Stomach (tissue), 4 donors: ENCODE results near the gene TBX21.

ENCODE experiments used
- CTCF ChIP-seq, 7 experiments: fragments of 450-650 bp in 4 of 7; fragments of 200-600 bp in 3 of 7; sonication (generic) in 3 of 7; IDR thresholded peaks; one replicate each; pipeline ENCODE4 v1.5.1; 2016 to 2019; ENCODE audit warnings: antibody characterized with exemption in 7 of 7, control low read depth in 2 of 7, mild to moderate bottlenecking in 1 of 7
- EP300 ChIP-seq: sonication (generic); formaldehyde crosslinking; IDR thresholded peaks from one replicate; pipeline ENCODE4 v1.6.1; 2017; ENCODE audit warnings: antibody characterized with exemption
- POLR2A ChIP-seq, 4 donors: fragments of 450-650 bp; IDR thresholded peaks; one replicate each; pipeline ENCODE4 v1.6.1; 2016; ENCODE audit warnings: antibody characterized with exemption in 4 of 4, control low read depth in 2 of 4, mild to moderate bottlenecking in 1 of 4, moderate library complexity in 1 of 4
- POLR2AphosphoS5 ChIP-seq, 3 donors: sonication (generic); formaldehyde crosslinking; IDR thresholded peaks; one replicate each; pipeline ENCODE4 v1.6.1; 2016; ENCODE audit warnings: antibody characterized with exemption in 3 of 3

GRCh38 chr17:47736501-47737495, 3.8 kb downstream of the TBX21 start:
- TF ChIP-seq POLR2AphosphoS5 (IDR thresholded peaks at IDR 0.05) (no peak), POLR2A (IDR thresholded peaks at IDR 0.05) (no peak), EP300 (no peak), CTCF (IDR thresholded peaks at IDR 0.05) (no peak)
